Gastroesophageal sphincter (tissue), 3 donors: Measurements from ENCODE around the gene CACNA1E.

Source experiments
- CTCF ChIP-seq, 4 experiments: fragments of 200-600 bp in 2 of 4; fragments of 450-650 bp in 2 of 4; sonication (generic) in 1 of 4; IDR thresholded peaks; one replicate each; pipeline ENCODE4 v1.5.1; 2017 to 2019; ENCODE audit warnings: antibody characterized with exemption in 4 of 4, mild to moderate bottlenecking in 2 of 4, moderate library complexity in 2 of 4
- POLR2A ChIP-seq, 2 donors: fragments of 450-650 bp; IDR thresholded peaks; one replicate each; pipeline ENCODE4 v1.6.1; 2017; ENCODE audit warnings: antibody characterized with exemption in 2 of 2, mild to moderate bottlenecking in 2 of 2, moderate library complexity in 1 of 2

DNA sequence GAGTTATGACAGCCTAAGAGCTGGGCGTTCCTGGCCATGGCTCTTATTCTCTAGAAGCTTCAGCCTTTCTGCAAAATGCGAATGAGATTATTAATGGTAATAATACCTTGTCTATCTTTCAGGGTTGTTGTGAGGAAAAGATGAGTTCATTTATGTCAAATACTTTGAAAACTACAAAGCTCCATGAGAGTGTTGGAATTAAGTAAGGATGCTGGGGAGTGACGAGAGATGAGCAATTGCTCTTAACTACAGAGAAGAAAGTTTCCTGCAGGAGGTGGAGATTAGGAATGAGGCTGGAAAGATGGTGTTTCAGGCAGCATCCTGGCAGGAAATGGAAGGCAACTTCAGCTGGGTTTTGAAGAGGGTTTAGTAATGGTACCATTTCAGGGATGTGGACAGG lies 124.2 kb downstream of the CACNA1E start:
- TF ChIP-seq CTCF (IDR thresholded peaks at IDR 0.05): no peak
- TF ChIP-seq POLR2A (IDR thresholded peaks at IDR 0.05): no peak
